IMR-90 (cell line): Measurements from ENCODE around the gene RERE. TPM values are rescaled to one million over a fixed set of nuclear protein-coding genes. Genes with fewer than 3 reads are reported as not detected.

Experiments used
- ATAC-seq: fragments of 200-7000 bp; cut with Tn5 transposase; 2 replicates; pipeline ENCODE4 v1.9.1; 2020; ENCODE audit warnings: low read depth, mild to moderate bottlenecking, moderate library complexity
- BruUV-seq: library from RNA; stranded (reverse); fragments of 400-500 nt; replicated peaks from 2 replicates; lab custom pipeline; 2021; lab: Mats Ljungman, UMichigan
- CTCF ChIA-PET: fragments of 300-600 bp; formaldehyde crosslinking; extraction: SDS; loops from one replicate; lab custom pipeline; 2021; ENCODE audit warnings: antibody characterized with exemption; lab: Yijun Ruan, JAX
- POLR2A ChIA-PET: fragments of 300-600 bp; sonication (Branson Sonifier 250); formaldehyde crosslinking; loops from one replicate; lab custom pipeline; 2022; ENCODE audit warnings: antibody characterized with exemption; ENCODE audit not compliant: unreplicated experiment; lab: Charles Lee
- DNase-seq: peaks from one replicate; pipeline ENCODE4 v3.0.0; 2013
- H2AFZ ChIP-seq: replicated peaks from 2 replicates; pipeline ENCODE3; 2013; ENCODE audit warnings: low read length, mild to moderate bottlenecking; ENCODE audit not compliant: poor library complexity
- H2AK5ac ChIP-seq: 2 replicates; pipeline ENCODE4 v1.6.1; 2013; ENCODE audit warnings: low read depth, low read length, inconsistent platforms
- H2AK9ac ChIP-seq: replicated peaks from 2 replicates; pipeline ENCODE3; 2013; ENCODE audit warnings: mild to moderate bottlenecking, low read depth, low read length, moderate library complexity; ENCODE audit not compliant: poor library complexity
- H2BK120ac ChIP-seq: 2 replicates; pipeline ENCODE4 v1.6.1; 2013; ENCODE audit warnings: low read depth, low read length, inconsistent platforms
- H2BK15ac ChIP-seq: 3 replicates; pipeline ENCODE4 v1.6.1; 2013; ENCODE audit warnings: low read depth, low read length, inconsistent platforms
- H2BK20ac ChIP-seq: 2 replicates; pipeline ENCODE4 v1.6.1; 2013; ENCODE audit warnings: low read depth, mild to moderate bottlenecking, inconsistent platforms, low read length, moderate library complexity
- H2BK5ac ChIP-seq: 2 replicates; pipeline ENCODE4 v1.6.1; 2013; ENCODE audit warnings: mild to moderate bottlenecking, low read depth, low read length, inconsistent platforms; ENCODE audit not compliant: poor library complexity, severe bottlenecking
- H3K14ac ChIP-seq: replicated peaks from 2 replicates; pipeline ENCODE4 v1.6.1; 2013; ENCODE audit warnings: low read depth, low read length, inconsistent platforms
- H3K18ac ChIP-seq: 2 replicates; pipeline ENCODE4 v1.6.1; 2013; ENCODE audit warnings: low read depth, low read length, control low read depth
- H3K23ac ChIP-seq: 2 replicates; pipeline ENCODE4 v1.6.1; 2013; ENCODE audit warnings: low read depth, low read length, inconsistent platforms
- H3K27ac ChIP-seq: 2 replicates; pipeline ENCODE4 v1.5.1; 2013; ENCODE audit warnings: mild to moderate bottlenecking, control low read depth, low read length; ENCODE audit not compliant: insufficient read depth
- H3K27me3 ChIP-seq: 2 replicates; pipeline ENCODE4 v1.6.1; 2013; ENCODE audit warnings: low read length; ENCODE audit not compliant: control insufficient read depth, insufficient read depth
- H3K36me3 ChIP-seq: 2 replicates; pipeline ENCODE4 v1.6.1; 2013; ENCODE audit warnings: low read length, mixed read lengths; ENCODE audit not compliant: control insufficient read depth, insufficient read depth
- H3K4ac ChIP-seq: 2 replicates; pipeline ENCODE4 v1.6.1; 2013; ENCODE audit warnings: low read depth, low read length, inconsistent platforms
- H3K4me1 ChIP-seq: 2 replicates; pipeline ENCODE4 v1.6.1; 2013; ENCODE audit warnings: low read length, mixed read lengths; ENCODE audit not compliant: control insufficient read depth, insufficient read depth
- H3K4me2 ChIP-seq: 2 replicates; pipeline ENCODE4 v1.6.1; 2013; ENCODE audit warnings: low read depth, mild to moderate bottlenecking, control low read depth, low read length, moderate library complexity
- H3K4me3 ChIP-seq: 2 replicates; pipeline ENCODE4 v1.5.1; 2013; ENCODE audit warnings: low read depth, mild to moderate bottlenecking, control low read depth, low read length, moderate library complexity; ENCODE audit not compliant: insufficient read depth
- H3K56ac ChIP-seq: 2 replicates; pipeline ENCODE4 v1.6.1; 2013; ENCODE audit warnings: low read length, inconsistent platforms; ENCODE audit not compliant: insufficient read depth; ENCODE audit errors: extremely low read depth
- H3K79me1 ChIP-seq, 2 experiments: 2 replicates each; pipeline ENCODE4 v1.6.1; 2013; ENCODE audit warnings: low read length in 2 of 2, inconsistent platforms in 1 of 2, low read depth in 1 of 2
- H3K9ac ChIP-seq: 2 replicates; pipeline ENCODE4 v1.6.1; 2013; ENCODE audit warnings: low read depth, low read length, control low read depth
- H3K9me1 ChIP-seq: 2 replicates; pipeline ENCODE4 v1.6.1; 2013; ENCODE audit warnings: low read length, inconsistent platforms; ENCODE audit not compliant: insufficient read depth
- H3K9me3 ChIP-seq: 2 replicates; pipeline ENCODE4 v1.6.1; 2013; ENCODE audit warnings: low read length; ENCODE audit not compliant: control insufficient read depth, insufficient read depth
- H4K20me1 ChIP-seq: 2 replicates; pipeline ENCODE4 v1.6.1; 2013; ENCODE audit warnings: low read length, inconsistent platforms; ENCODE audit not compliant: insufficient read depth
- H4K5ac ChIP-seq: 2 replicates; pipeline ENCODE4 v1.6.1; 2013; ENCODE audit warnings: mild to moderate bottlenecking, low read depth, low read length, control low read depth
- H4K8ac ChIP-seq, 2 experiments: 2 replicates each; pipeline ENCODE4 v1.6.1; 2013; ENCODE audit warnings: low read depth in 2 of 2, low read length in 2 of 2, control low read depth in 1 of 2, inconsistent platforms in 1 of 2
- H4K91ac ChIP-seq: 2 replicates; pipeline ENCODE4 v1.6.1; 2013; ENCODE audit warnings: low read depth, low read length, inconsistent platforms; ENCODE audit not compliant: insufficient read depth
- BHLHE40 ChIP-seq: fragments of 150-350 bp; IDR thresholded peaks from 2 replicates; pipeline ENCODE4 v1.6.1; 2016; ENCODE audit warnings: mild to moderate bottlenecking, low read depth, low read length
- CEBPB ChIP-seq: IDR thresholded peaks from 2 replicates; pipeline ENCODE4 v1.6.1; 2012; ENCODE audit warnings: low read depth, low read length, improper control_type of control experiment
- CHD1 ChIP-seq: IDR thresholded peaks from 2 replicates; pipeline ENCODE4 v1.6.1; 2012; ENCODE audit warnings: low read depth, low read length, improper control_type of control experiment
- FOS ChIP-seq: fragments of 150-350 bp; IDR thresholded peaks from 2 replicates; pipeline ENCODE4 v1.6.1; 2016; ENCODE audit warnings: low read depth, low read length
- MAFK ChIP-seq: IDR thresholded peaks from 2 replicates; pipeline ENCODE4 v1.6.1; 2012; ENCODE audit warnings: low read depth, low read length, improper control_type of control experiment
- MAZ ChIP-seq: IDR thresholded peaks from 2 replicates; pipeline ENCODE4 v1.6.1; 2012; ENCODE audit warnings: low read depth, mild to moderate bottlenecking, low read length, improper control_type of control experiment, moderate library complexity, borderline replicate concordance
- MXI1 ChIP-seq: IDR thresholded peaks from 2 replicates; pipeline ENCODE4 v1.6.1; 2012; ENCODE audit warnings: low read depth, mild to moderate bottlenecking, low read length, moderate library complexity, borderline replicate concordance
- NFE2L2 ChIP-seq: fragments of 150-350 bp; IDR thresholded peaks from 2 replicates; pipeline ENCODE4 v1.6.1; 2016; ENCODE audit warnings: low read depth, mild to moderate bottlenecking, low read length
- POLR2A ChIP-seq: IDR thresholded peaks from 2 replicates; pipeline ENCODE4 v1.6.1; 2012; ENCODE audit warnings: mild to moderate bottlenecking, low read depth, low read length
- RCOR1 ChIP-seq: IDR thresholded peaks from 2 replicates; pipeline ENCODE4 v1.6.1; 2012; ENCODE audit warnings: mild to moderate bottlenecking, low read length, improper control_type of control experiment; ENCODE audit not compliant: insufficient replicate concordance
- SMC3 ChIP-seq: fragments of 150-350 bp; IDR thresholded peaks from 2 replicates; pipeline ENCODE4 v1.6.1; 2016; ENCODE audit warnings: low read depth, mild to moderate bottlenecking, antibody characterized with exemption, low read length, moderate library complexity
- WGBS, 2 experiments: methylation state at CpG; one replicate each; pipeline versions ENCODE4 v1.1.5 to v1.1.7; 2013; ENCODE audit warnings: missing lambda C conversion rate in 2 of 2; ENCODE audit not compliant: insufficient read length in 1 of 2; ENCODE audit errors: extremely low coverage in 2 of 2; 5-methylcytosine and 5-hydroxymethylcytosine counted together
- dilution Hi-C: fragments of 300-500 bp; cut with HindIII; formaldehyde crosslinking; loops from one replicate; pipeline ENCODE4 v1.14.3; 2018; ENCODE audit warnings: low sequenced_read_pairs; ENCODE audit not compliant: unreplicated experiment
- in situ Hi-C: fragments of 300-500 bp; cut with MboI; formaldehyde crosslinking; loops from 3 replicates; pipeline ENCODE4 v1.14.3; 2019; ENCODE audit warnings: low sequenced_read_pairs, inconsistent platforms, mixed read lengths
- intact Hi-C: fragments of 100-400 bp; cut with micrococcal nuclease; formaldehyde crosslinking; loops from 2 replicates; pipeline ENCODE4 v1.10.0; 2022
- polyA plus RNA-seq, 3 experiments: library from polyadenylated mRNA; depleted of rRNA; stranded (reverse); fragments of >200 nt; gene quantifications; 2 replicates each; pipeline ENCODE4 v1.2.3, GENCODE V29; 2012; ENCODE audit warnings: low replicate concordance in 1 of 3
- total RNA-seq: library from RNA; depleted of rRNA; stranded (reverse); fragments of >200 nt; gene quantifications from 2 replicates; pipeline ENCODE4 v1.2.3, GENCODE V29; 2012
- TF ChIP-seq, protein P1 (sequence below): fragments of 150-350 bp; IDR thresholded peaks from 2 replicates; pipeline ENCODE4 v1.6.1; 2017; ENCODE audit warnings: mild to moderate bottlenecking, antibody characterized with exemption, low read length, low read depth
- TF ChIP-seq, protein P2 (sequence below): conservative IDR thresholded peaks from 2 replicates; pipeline ENCODE4 v1.5.1; 2012; ENCODE audit warnings: mild to moderate bottlenecking, low read depth, low read length, improper control_type of control experiment
- TF ChIP-seq, protein P3 (sequence below): fragments of 150-350 bp; IDR thresholded peaks from 2 replicates; pipeline ENCODE4 v1.6.1; 2016; ENCODE audit warnings: low read depth, mild to moderate bottlenecking, low read length, moderate library complexity, borderline replicate concordance

Gene RERE
- total and polyA plus RNA-seq, 2 of the 4 experiments (the other 2 are of a cell fraction): 11.5 to 25.1 TPM

DNA sequence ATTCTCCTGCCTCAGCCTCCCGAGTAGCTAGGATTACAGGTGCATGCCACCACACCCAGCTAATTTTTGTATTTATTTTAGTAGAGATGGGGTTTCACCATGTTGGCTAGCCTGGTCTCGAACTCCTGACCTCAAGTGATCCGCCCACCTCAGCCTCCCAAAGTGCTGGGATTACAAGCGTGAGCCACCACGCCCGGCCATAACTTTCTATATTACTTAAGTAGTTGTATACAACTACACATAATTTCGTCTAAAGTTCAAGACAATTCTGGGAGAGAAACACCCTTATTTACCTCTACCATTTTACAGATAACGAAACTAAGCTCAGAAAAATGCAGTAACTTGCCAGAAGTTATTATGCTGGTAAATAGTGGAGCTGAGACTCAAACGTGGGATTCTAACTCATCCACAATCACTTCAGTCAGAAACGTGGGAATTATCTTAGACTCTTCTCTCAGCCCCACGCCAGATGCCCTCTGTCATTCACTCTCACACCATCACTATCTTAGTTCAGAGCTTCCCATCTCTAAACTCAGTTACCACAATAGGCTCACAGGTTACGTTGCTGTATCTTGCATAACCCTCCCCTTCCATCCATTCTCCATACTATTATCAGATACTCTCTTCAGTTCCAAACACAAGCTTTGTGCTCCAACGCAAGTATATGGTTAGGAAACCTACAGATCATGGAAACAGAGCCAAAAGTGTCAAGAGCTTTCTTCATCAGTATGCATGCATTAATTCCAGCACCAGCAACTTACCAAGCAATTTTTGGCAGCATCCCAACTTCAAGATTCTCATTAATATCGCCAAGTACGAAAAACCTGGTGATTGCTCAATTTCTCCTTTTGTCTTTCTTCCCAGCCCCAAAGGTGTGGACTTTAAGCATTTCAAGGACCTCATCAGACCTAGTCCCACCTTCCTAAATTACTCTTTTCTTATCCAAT lies 69.3 kb downstream of the RERE start:
- DNase-seq (peak; percentile 41), ATAC-seq (no peak; the same call in 1 of the 2 replicates)
- Histone ChIP-seq H2BK20ac (no peak overlapping the region), H3K14ac (no peak overlapping the region; the same call in 1 of the 2 replicates), H2AK9ac (no peak overlapping the region), H4K20me1 (no peaks in the 10 kb centered on the region), H4K8ac (no peak overlapping the region), H2AFZ (no peak overlapping the region), H3K36me3 (no peaks in the 10 kb centered on the region), H2BK5ac (no peak overlapping the region), H2BK15ac (no peak overlapping the region), H2BK120ac (no peak overlapping the region), H4K5ac (no peak overlapping the region), H3K9me1 (peaks cover 3% of the 10 kb centered on the region; the same call in 1 of the 2 replicates), H3K27ac (no peak overlapping the region), H3K18ac (no peak overlapping the region), H3K56ac (no peak overlapping the region), H3K23ac (no peak overlapping the region), H3K79me1 (peaks cover 12 to 21% of the 10 kb centered on the region in 2 experiments; a peak in 3 of 4 replicates), H3K9ac (no peak overlapping the region), H4K91ac (no peak overlapping the region), H3K4me3 (no peak overlapping the region), H3K4ac (no peak overlapping the region), H2AK5ac (no peak overlapping the region), H3K9me3 (no peaks in the 10 kb centered on the region), H3K4me1 (peaks cover 6% of the 10 kb centered on the region), H3K4me2 (no peak overlapping the region), H3K27me3 (no peaks in the 10 kb centered on the region)
- no CpG with 5 or more reads among the region's 15 CpGs for WGBS, 2 experiments
- in situ Hi-C loops (no loop called here), intact Hi-C loops (no loop called here), dilution Hi-C loops (no loop called here)
- CTCF ChIA-PET: interaction anchor here (0.6 to 1.1 kb wide), 2 partner anchors 8 to 69 kb away, joined by 4 read pairs; no protein-coding TSS in a partner anchor
- BruUV-seq: no TSS peak
- POLR2A ChIA-PET: no interaction called here
- no peak for TF ChIP-seq MXI1
- TF ChIP-seq SMC3: no peak
- TF ChIP-seq RCOR1: no peak
- TF ChIP-seq, protein P1, sequence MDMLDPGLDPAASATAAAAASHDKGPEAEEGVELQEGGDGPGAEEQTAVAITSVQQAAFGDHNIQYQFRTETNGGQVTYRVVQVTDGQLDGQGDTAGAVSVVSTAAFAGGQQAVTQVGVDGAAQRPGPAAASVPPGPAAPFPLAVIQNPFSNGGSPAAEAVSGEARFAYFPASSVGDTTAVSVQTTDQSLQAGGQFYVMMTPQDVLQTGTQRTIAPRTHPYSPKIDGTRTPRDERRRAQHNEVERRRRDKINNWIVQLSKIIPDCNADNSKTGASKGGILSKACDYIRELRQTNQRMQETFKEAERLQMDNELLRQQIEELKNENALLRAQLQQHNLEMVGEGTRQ: no peak
- no peak for TF ChIP-seq MAFK
- TF ChIP-seq CEBPB: no peak
- no peak for TF ChIP-seq POLR2A
- TF ChIP-seq, protein P2, sequence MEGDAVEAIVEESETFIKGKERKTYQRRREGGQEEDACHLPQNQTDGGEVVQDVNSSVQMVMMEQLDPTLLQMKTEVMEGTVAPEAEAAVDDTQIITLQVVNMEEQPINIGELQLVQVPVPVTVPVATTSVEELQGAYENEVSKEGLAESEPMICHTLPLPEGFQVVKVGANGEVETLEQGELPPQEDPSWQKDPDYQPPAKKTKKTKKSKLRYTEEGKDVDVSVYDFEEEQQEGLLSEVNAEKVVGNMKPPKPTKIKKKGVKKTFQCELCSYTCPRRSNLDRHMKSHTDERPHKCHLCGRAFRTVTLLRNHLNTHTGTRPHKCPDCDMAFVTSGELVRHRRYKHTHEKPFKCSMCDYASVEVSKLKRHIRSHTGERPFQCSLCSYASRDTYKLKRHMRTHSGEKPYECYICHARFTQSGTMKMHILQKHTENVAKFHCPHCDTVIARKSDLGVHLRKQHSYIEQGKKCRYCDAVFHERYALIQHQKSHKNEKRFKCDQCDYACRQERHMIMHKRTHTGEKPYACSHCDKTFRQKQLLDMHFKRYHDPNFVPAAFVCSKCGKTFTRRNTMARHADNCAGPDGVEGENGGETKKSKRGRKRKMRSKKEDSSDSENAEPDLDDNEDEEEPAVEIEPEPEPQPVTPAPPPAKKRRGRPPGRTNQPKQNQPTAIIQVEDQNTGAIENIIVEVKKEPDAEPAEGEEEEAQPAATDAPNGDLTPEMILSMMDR: no peak
- no peak for TF ChIP-seq NFE2L2
- TF ChIP-seq BHLHE40: no peak
- TF ChIP-seq CHD1: no peak
- TF ChIP-seq, protein P3, sequence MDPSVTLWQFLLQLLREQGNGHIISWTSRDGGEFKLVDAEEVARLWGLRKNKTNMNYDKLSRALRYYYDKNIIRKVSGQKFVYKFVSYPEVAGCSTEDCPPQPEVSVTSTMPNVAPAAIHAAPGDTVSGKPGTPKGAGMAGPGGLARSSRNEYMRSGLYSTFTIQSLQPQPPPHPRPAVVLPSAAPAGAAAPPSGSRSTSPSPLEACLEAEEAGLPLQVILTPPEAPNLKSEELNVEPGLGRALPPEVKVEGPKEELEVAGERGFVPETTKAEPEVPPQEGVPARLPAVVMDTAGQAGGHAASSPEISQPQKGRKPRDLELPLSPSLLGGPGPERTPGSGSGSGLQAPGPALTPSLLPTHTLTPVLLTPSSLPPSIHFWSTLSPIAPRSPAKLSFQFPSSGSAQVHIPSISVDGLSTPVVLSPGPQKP: no peak
- TF ChIP-seq FOS: no peak
- no peak for TF ChIP-seq MAZ
